Measurements from ENCODE around the gene MTMR10. TPM values are rescaled to one million over a fixed set of nuclear protein-coding genes. Genes with fewer than 3 reads are reported as not detected.

Gene MTMR10
- polyA plus RNA-seq, 1 donor from 2014 or later = 2.3 TPM

- Histone ChIP-seq H3K9me3 (ENCODE audit: low read length) (no peaks in the 10 kb centered on the region), H3K36me3 (ENCODE audit: insufficient read depth, low read length) (no peaks in the 10 kb centered on the region), H3K4me2 (ENCODE audit: low read length) (no peak overlapping the region), H3K79me2 (replicated peaks; ENCODE audit: insufficient read depth, low read length) (no peaks in the 10 kb centered on the region), H3K9me2 (ENCODE audit: insufficient read depth, low read length) (no peaks in the 10 kb centered on the region), H3F3A (ENCODE audit: insufficient read depth, low read length, poor library complexity, severe bottlenecking) (no peaks in the 10 kb centered on the region), H3K27me3 (ENCODE audit: insufficient read depth, low read depth, low read length) (no peaks in the 10 kb centered on the region), H3K27ac (ENCODE audit: low read length) (no peak overlapping the region), H3K9ac (ENCODE audit: low read length) (no peak overlapping the region), H2AFZ (ENCODE audit: low read depth, low read length) (no peak overlapping the region), H4K20me1 (ENCODE audit: insufficient read depth) (no peaks in the 10 kb centered on the region), H3K4me3 (ENCODE audit: low read length) (no peak overlapping the region)
- TF ChIP-seq EP300 (conservative IDR thresholded peaks at IDR 0.05; ENCODE audit: poor library complexity, severe bottlenecking) = no peak
These were observed 5.8 kb upstream of the MTMR10 start for GRCh38 chr15:30997270-30997669.

DNA sequence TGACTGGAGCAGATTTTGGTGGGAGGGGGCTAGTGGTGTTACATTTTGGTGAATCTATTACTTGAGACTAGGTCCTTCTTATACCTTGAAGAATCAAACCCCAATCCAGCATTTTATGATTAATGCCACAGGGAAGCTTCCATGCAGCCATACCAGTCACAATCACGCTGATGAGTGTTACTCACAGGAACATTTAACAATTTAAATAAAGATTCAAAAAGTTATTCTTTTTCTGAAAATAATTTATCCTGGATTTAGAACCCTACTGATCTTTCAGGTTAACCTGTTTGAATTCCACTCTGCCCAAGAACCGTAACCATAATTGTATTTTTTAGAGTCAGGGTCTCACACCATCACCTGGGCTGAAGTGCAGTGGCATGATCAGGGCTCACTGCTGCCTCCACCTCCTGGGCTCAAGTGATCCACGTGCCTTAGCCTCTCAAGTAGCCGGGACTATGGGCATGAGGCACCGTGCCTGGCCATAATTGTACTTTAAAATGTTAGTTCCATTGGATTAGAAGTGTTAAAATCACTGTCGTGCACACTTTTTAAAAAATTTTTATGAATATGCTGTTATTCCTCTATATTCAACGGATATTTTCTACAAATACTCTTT is 929 bp upstream of the MTMR10 start:
- Histone ChIP-seq H3K4me2 (ENCODE audit: low read length) (no peak overlapping the region), H3K27ac (ENCODE audit: low read length) (no peak overlapping the region), H3F3A (ENCODE audit: insufficient read depth, low read length, poor library complexity, severe bottlenecking) (no peaks in the 10 kb centered on the region), H2AFZ (ENCODE audit: low read depth, low read length) (peak overlapping the region; percentile 4), H3K36me3 (ENCODE audit: insufficient read depth, low read length) (no peaks in the 10 kb centered on the region), H3K9me3 (ENCODE audit: low read length) (no peaks in the 10 kb centered on the region), H3K4me3 (ENCODE audit: low read length) (peak overlapping the region; percentile 84), H3K9me2 (ENCODE audit: insufficient read depth, low read length) (no peaks in the 10 kb centered on the region), H4K20me1 (ENCODE audit: insufficient read depth) (no peaks in the 10 kb centered on the region), H3K79me2 (replicated peaks; ENCODE audit: insufficient read depth, low read length) (peaks cover 14% of the 10 kb centered on the region), H3K9ac (ENCODE audit: low read length) (peak overlapping the region; percentile 56), H3K27me3 (ENCODE audit: insufficient read depth, low read depth, low read length) (peaks cover 9% of the 10 kb centered on the region)
- TF ChIP-seq EP300 (conservative IDR thresholded peaks at IDR 0.05; ENCODE audit: poor library complexity, severe bottlenecking) (no peak), RAD21 (conservative IDR thresholded peaks at IDR 0.05) (no peak), MXI1 (conservative IDR thresholded peaks at IDR 0.05; ENCODE audit: poor library complexity, severe bottlenecking) (no peak), SMC3 (conservative IDR thresholded peaks at IDR 0.05; ENCODE audit: poor library complexity) (no peak), TAF1 (IDR thresholded peaks at IDR 0.05; ENCODE audit: low read depth) (no peak), EZH2 (IDR thresholded peaks at IDR 0.05; ENCODE audit: borderline replicate concordance, insufficient read depth, low read length, poor library complexity, severe bottlenecking) (no peak), POLR2AphosphoS5 (IDR thresholded peaks at IDR 0.05) (no peak)
- TF ChIP-seq, protein P1, sequence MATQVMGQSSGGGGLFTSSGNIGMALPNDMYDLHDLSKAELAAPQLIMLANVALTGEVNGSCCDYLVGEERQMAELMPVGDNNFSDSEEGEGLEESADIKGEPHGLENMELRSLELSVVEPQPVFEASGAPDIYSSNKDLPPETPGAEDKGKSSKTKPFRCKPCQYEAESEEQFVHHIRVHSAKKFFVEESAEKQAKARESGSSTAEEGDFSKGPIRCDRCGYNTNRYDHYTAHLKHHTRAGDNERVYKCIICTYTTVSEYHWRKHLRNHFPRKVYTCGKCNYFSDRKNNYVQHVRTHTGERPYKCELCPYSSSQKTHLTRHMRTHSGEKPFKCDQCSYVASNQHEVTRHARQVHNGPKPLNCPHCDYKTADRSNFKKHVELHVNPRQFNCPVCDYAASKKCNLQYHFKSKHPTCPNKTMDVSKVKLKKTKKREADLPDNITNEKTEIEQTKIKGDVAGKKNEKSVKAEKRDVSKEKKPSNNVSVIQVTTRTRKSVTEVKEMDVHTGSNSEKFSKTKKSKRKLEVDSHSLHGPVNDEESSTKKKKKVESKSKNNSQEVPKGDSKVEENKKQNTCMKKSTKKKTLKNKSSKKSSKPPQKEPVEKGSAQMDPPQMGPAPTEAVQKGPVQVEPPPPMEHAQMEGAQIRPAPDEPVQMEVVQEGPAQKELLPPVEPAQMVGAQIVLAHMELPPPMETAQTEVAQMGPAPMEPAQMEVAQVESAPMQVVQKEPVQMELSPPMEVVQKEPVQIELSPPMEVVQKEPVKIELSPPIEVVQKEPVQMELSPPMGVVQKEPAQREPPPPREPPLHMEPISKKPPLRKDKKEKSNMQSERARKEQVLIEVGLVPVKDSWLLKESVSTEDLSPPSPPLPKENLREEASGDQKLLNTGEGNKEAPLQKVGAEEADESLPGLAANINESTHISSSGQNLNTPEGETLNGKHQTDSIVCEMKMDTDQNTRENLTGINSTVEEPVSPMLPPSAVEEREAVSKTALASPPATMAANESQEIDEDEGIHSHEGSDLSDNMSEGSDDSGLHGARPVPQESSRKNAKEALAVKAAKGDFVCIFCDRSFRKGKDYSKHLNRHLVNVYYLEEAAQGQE (IDR thresholded peaks at IDR 0.05; ENCODE audit: borderline replicate concordance) = no peak
- TF ChIP-seq, protein P2, sequence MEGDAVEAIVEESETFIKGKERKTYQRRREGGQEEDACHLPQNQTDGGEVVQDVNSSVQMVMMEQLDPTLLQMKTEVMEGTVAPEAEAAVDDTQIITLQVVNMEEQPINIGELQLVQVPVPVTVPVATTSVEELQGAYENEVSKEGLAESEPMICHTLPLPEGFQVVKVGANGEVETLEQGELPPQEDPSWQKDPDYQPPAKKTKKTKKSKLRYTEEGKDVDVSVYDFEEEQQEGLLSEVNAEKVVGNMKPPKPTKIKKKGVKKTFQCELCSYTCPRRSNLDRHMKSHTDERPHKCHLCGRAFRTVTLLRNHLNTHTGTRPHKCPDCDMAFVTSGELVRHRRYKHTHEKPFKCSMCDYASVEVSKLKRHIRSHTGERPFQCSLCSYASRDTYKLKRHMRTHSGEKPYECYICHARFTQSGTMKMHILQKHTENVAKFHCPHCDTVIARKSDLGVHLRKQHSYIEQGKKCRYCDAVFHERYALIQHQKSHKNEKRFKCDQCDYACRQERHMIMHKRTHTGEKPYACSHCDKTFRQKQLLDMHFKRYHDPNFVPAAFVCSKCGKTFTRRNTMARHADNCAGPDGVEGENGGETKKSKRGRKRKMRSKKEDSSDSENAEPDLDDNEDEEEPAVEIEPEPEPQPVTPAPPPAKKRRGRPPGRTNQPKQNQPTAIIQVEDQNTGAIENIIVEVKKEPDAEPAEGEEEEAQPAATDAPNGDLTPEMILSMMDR (IDR thresholded peaks at IDR 0.05; ENCODE audit: poor library complexity, severe bottlenecking) = no peak

All from neural cell (in vitro differentiated cells).